Endothelial cell of hepatic sinusoid (primary cell): ENCODE results near the gene REC114.
"Not testable (repeated sequence)": the region's sequence is repeated elsewhere in the genome, so short reads cannot be mapped to it uniquely, and the experiment has no call there.

ENCODE experiments used
- in situ Hi-C: cut with HindIII; loops from 2 replicates; pipeline ENCODE4 v1.10.0; 2017; ENCODE audit warnings: low sequenced_read_pairs

Gene REC114

DNA sequence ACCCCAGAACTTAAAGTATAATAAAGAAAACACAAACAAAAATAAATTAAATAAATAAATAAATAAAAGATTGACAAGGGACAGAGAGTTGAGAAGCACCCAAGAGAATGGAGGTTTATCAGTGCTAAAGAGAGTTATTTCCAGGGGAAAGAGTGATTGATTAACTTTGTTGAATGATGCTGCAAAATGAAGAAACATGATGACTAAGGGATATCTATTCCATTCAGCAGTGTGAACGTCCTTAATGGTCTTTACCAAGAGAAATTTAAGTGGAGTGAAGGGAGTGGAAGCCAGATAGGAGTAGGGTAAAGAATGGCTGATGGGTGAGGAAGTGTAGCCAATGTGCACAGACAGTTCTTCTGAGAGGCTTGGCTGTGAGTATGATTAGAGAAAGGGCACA is 11.1 kb downstream of the REC114 start:
- in situ Hi-C loops = no loop called here

GRCh38 chr15:73455876-73456275 is 12.9 kb downstream of the REC114 start:
- in situ Hi-C loops = loop anchor here (5.0 kb wide), 1 partner anchor 51 kb away; no protein-coding TSS in a partner anchor

DNA sequence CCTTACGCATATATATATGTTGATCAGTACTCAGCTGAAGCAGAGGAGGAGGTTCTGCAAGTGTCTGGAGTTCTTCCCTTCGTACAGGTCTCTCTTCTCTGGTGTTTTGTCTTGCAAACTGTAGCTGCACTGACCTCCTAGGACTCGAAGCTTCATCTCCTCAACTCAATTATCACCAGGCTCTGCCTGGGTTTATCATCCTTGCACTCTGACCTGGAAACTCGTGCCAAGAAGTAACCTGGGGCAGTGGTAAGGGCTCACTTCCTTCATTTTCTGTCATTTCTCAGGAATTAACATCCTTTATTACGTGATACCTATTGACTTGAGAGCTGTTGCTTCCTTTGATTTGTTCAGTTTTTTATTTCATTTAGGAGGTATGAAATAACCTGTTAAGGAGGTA is 14.4 kb downstream of the REC114 start:
- in situ Hi-C loops = loop anchor here (5.0 kb wide), 1 partner anchor 50 kb away; no protein-coding TSS in a partner anchor

DNA sequence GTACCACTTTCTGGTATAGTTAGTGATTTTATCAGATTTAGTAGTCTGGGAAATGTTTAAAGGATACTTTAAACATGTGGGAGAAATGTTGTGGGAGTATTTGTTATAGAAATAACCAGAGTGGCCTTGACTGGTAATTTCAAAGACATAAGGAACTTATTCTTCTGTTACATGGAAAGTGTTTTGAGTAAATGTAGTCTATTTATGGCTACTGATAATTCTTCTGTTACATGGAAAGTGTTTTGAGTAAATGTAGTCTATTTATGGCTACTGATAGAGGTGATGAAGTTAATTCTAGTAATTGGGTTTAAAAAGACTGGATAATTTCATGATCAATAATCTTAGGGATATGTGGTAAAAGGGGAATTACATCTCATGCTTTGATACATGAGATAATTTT is 17.7 kb downstream of the REC114 start:
- in situ Hi-C loops = no loop called here

- in situ Hi-C loops = no loop called here
These were observed 21.6 kb downstream of the REC114 start for GRCh38 chr15:73464602-73465001.

GRCh38 chr15:73467758-73468157 is 24.8 kb downstream of the REC114 start:
- in situ Hi-C loops = no loop called here

DNA sequence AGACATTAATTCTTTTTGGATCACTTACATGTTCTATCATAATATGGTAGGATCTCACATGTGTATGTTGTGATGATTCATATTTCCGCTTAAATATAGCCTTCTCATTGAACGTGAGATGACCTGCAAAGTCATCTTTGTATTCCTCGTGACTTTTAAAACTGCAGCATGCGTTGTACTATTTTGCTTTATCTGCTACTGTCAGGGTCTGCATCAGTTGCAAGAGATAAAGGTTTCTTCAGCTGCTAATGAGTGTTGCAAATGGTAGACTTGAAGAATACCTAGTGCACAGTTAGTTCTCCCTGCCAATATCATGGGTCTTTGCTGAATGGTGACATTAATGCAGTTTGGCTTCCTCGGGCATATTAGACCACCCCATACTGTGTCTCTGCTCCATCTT is 31.8 kb downstream of the REC114 start:
- in situ Hi-C loops = no loop called here

GRCh38 chr15:73476704-73477216 is 33.8 kb downstream of the REC114 start:
- in situ Hi-C loops = no loop called here

DNA sequence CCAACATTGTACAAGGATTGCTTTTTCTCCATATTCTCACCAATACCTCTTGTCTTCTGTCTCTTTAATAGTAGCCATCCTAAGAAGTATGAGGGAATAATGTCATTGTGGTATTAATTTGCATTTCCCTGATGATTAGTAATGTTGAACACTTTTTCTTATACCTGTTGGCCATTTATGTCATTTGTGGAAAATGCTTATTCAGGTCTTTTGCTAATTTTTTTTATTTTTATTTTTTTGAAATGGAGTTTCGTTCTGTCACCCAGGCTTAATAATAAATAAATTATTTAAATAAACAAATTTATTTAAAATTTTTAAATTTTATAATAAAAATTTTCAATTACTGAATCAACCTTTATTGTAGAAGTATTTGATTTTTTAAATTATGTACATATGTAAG is 37.1 kb downstream of the REC114 start:
- in situ Hi-C loops = no loop called here

DNA sequence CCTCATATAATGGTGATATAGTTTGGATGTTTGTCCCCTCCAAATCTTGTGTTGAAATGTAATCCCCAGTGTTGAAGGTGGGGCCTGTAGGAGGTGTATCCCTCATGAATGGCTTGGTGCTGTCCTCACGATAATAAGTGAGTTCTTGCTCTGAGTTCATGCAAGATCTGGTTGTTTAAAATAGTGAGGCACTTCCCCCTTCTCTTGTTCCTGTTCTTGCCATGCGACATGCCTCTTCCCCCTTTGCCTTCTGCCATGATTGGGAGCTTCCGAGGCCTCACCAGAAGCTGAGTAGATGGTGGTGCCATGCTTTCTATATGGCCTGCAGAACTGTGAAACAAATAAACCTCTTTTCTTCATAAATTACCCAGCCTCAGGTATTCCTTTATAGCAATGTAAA is 39.2 kb downstream of the REC114 start:
- in situ Hi-C loops = no loop called here

GRCh38 chr15:73483053-73483452 is 40.1 kb downstream of the REC114 start:
- in situ Hi-C loops = no loop called here

- in situ Hi-C loops = no loop called here
These were observed 42.4 kb downstream of the REC114 start for GRCh38 chr15:73485372-73485771.

DNA sequence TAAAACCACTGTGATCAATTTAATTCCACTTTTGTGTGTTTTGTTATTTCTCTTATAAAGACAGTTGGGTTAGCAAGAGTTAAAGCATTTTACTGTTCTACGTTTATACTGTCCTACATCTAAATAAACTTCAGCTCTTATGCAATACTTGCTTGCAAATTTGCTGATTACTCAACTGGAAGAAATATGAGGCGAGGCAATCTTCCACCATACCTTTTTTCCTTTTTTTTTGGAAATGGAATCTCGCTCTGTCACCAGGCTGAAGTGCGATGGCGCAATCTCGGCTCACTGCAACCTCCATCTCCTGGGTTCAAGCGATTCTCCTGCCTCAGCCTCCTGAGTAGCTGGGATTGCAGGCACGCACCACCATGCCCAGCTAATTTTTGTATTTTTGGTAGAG is 42.9 kb downstream of the REC114 start:
- in situ Hi-C loops = not testable (repeated sequence)

- in situ Hi-C loops = no loop called here
These were observed 45.7 kb downstream of the REC114 start for GRCh38 chr15:73488698-73489097.

- in situ Hi-C loops = no loop called here
These were observed 51.0 kb downstream of the REC114 start for GRCh38 chr15:73493922-73494321.

DNA sequence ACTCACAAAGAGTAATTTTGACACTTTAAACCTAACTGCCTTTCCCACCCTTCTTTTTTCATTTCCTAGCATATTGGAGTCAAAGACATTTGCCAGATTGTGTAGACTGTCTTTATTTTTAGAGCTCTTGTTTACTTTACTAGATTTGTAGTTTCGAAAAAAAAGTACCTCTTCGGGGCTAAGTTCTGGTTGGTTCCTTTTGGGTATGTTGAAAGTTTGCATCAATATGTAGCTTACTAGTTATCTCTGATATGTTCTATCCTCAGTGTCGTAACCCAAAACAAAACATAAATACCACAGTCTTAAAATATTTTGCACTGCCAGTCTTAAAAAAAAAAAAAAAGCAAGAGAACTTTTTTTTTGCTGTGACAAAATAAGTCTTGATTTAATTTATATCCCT is 52.2 kb downstream of the REC114 start:
- in situ Hi-C loops = no loop called here

DNA sequence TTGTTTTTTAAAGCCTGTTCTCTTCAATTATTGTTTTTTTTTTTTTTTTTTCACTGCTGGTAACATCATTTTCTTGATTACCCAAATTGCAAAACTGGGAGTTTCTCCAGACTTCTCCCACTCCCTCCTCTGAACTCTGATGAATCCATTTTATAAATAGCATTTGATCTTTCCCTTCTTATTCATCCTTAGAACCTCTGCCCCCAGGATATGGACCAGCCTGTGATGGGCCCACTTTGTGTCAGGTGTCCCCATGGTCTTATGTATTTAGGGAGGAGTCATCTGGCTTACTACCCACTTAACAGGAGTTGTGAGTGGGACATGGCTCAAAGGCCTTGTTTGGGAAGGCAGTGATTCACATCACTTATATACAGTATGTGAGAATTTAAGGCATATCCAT is 57.7 kb downstream of the REC114 start:
- in situ Hi-C loops = no loop called here

DNA sequence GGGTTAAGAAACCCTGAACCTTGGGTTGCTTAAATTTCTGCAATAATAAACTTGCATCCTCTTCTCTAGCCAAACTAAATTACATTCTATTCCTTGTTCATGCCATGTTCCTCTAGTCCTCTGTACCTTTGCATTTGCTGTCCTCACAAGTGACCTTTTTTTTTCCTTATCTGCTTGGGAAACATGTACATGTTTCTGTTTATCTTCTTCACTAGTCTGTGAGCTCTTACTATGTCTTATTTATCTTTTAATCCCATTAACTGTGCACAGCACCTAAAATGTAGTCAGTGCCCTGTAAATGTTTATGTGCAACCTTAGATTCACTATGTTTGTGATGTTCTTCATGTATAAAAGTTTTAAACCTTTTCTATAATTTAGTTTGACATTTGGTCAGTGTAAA is 61.9 kb downstream of the REC114 start:
- in situ Hi-C loops = loop anchor here (5.0 kb wide), 2 partner anchors 48 to 78 kb away; no protein-coding TSS in a partner anchor

DNA sequence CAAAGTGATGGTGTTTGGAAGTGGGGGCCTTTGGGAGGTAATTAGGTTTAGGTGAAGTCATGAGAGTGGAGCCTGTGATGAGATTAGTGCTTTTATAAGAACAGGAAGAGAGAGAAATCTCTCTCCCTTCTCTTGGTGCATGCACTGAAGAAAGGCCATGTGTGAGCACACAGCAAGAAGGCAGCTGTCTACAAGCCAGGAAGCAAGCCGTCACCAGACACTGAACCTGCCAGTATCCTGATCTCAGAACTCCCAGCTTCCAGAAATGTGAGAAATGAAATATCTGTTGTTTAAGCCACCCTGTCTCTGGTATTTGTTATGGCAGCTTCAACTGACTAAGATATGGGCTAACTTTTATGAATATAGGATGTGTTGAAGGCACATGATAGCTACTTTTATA is 72.6 kb downstream of the REC114 start:
- in situ Hi-C loops = no loop called here

GRCh38 chr15:73517566-73517965 is 74.6 kb downstream of the REC114 start:
- in situ Hi-C loops = no loop called here

DNA sequence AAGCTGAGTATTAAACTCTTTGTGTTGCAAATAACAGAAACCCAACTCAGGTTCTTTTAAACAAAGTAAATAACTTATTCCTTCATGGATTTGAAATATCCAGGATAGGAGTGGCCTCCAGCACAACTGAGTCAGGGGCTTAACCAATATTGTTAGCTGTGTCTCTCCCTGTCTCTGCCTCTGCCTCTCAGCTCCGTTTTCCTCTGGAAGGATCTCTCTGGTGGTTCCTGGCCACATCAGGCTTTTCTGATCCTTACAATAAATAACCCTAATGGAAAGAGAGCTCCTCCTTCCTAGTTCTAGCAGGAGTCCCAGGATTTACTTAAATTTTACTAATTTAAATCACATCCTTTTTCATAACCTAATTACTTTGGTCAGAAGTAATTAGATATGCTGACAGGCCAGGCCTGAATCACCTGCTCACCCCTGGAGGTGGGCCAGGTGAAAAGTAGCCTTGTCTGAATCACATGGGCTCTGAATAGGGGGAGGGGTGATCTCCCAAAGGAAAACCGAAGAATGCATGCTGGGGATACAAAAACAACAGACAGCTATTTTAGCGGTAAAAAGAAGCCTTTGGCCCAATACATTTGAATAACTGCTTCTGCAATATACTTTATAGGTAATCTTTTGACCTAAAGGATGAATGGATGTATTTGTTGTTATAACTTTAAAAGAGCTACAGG is 75.4 kb downstream of the REC114 start:
- in situ Hi-C loops = no loop called here

DNA sequence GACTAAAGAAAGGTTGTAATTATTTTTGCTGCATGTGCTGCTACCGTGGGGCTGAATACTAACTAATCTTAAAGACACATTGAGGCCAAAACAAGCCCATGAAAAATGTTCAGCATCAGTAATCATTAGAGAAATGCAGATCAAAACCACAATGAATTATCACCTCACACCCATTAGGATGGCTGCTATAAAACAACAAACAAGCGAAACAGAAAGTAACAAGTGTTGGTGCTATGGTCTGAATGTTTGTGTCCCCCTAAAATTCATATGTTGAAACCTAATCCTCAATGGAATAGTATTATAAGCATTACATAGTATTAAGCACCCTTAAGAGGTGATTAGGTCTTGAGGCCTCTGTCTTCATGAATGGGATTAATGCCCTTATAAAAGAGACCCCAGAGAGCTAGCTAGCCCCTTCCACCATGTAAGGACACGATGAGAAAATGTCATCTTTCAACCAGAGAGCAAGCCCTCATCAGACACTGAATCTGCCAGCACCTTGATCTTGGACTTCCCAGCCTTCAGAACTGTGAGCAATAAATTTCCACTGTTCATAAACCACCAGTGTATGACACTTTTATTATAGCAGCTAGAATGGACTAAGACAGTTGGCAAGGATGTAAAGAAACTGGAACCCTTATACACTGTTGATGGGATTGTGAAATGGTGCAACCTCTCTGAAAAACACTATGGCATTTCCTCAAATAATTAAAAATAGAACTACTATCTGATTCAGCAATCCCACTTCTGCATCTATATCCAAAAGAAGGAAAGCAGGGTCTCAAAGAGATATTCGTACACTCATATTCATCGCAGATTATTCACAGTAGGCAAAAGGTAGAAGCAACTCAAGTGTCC is 76.1 kb downstream of the REC114 start:
- in situ Hi-C loops = no loop called here
